Sigmoid colon (tissue), 3 donors: Measurements from ENCODE around the gene SLC4A11.

ENCODE experiments used
- CTCF ChIP-seq, 4 experiments: fragments of 450-650 bp in 3 of 4; fragments of 200-600 bp in 1 of 4; IDR thresholded peaks; one replicate each; pipeline ENCODE4 v1.5.1; 2016 to 2019; ENCODE audit warnings: antibody characterized with exemption in 4 of 4, mild to moderate bottlenecking in 3 of 4, moderate library complexity in 2 of 4
- POLR2A ChIP-seq, 2 donors: fragments of 450-650 bp; IDR thresholded peaks; one replicate each; pipeline ENCODE4 v1.6.1; 2016; ENCODE audit warnings: antibody characterized with exemption in 2 of 2, mild to moderate bottlenecking in 2 of 2, moderate library complexity in 2 of 2

- no peak for TF ChIP-seq CTCF (IDR thresholded peaks at IDR 0.05)
- no peak for TF ChIP-seq POLR2A (IDR thresholded peaks at IDR 0.05)
These were observed 14.9 kb downstream of the SLC4A11 start for GRCh38 chr20:3223994-3224680.
